GM23338 (cell line): ENCODE data around the gene DOCK6.

ENCODE experiments used
- CREB1 ChIP-seq: fragments of 250-450 bp; sonication (Bioruptor Pico); IDR thresholded peaks from 2 replicates; pipeline ENCODE4 v1.5.0; 2020; ENCODE audit warnings: low read depth, mild to moderate bottlenecking, moderate library complexity
- CTCF ChIP-seq, 2 experiments: fragments of 200-600 bp in 1 of 2; sonication (generic) in 1 of 2; conservative IDR thresholded peaks; 2 replicates each; pipeline versions ENCODE4 v1.5.1 to v1.6.1; 2016 to 2017; ENCODE audit warnings: antibody characterized with exemption in 2 of 2, low read depth in 2 of 2, mild to moderate bottlenecking in 2 of 2, moderate library complexity in 1 of 2
- REST ChIP-seq: IDR thresholded peaks from one replicate; pipeline ENCODE4 v1.6.1; 2018; ENCODE audit warnings: antibody characterized with exemption; ENCODE audit not compliant: unreplicated experiment

DNA sequence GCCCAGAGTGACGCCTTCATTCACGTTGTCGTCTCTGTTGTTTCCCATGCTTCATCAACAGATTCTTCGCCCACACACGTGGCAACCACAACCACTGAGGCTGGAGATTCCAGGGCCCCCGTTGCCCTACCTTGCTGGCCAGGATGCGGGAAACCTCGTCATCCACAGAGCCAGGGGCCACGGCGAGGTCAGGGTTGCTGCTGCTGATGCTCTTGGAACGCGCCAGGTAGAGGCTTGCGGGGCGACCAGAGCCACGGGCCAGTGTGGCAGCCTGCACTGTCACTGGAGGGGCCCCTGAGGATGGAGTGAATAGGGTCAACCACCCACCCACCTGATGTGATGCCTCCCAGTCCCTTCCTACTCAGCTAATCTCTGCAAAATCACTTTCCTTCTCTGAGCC lies 29.3 kb downstream of the DOCK6 start:
- TF ChIP-seq CTCF (conservative IDR thresholded peaks at IDR 0.05; ENCODE audit: low read depth in 2 of 2) (no peak), CREB1 (CRISPR knock-in tag) (no peak), REST (no peak)
